IMR-90 (cell line): ENCODE measurements around the gene CHRNB1. TPM values are rescaled to one million over a fixed set of nuclear protein-coding genes. Genes with fewer than 3 reads are reported as not detected.
A peak's percentile ranks its signal among the peaks of the same experiment; 100 is the strongest.

Experiments
- ATAC-seq: fragments of 200-7000 bp; cut with Tn5 transposase; 2 replicates; pipeline ENCODE4 v1.9.1; 2020; ENCODE audit warnings: low read depth, mild to moderate bottlenecking, moderate library complexity
- BruUV-seq: library from RNA; stranded (reverse); fragments of 400-500 nt; replicated peaks from 2 replicates; lab custom pipeline; 2021; lab: Mats Ljungman, UMichigan
- CTCF ChIA-PET: fragments of 300-600 bp; formaldehyde crosslinking; extraction: SDS; loops from one replicate; lab custom pipeline; 2021; ENCODE audit warnings: antibody characterized with exemption; lab: Yijun Ruan, JAX
- POLR2A ChIA-PET: fragments of 300-600 bp; sonication (Branson Sonifier 250); formaldehyde crosslinking; loops from one replicate; lab custom pipeline; 2022; ENCODE audit warnings: antibody characterized with exemption; ENCODE audit not compliant: unreplicated experiment; lab: Charles Lee
- DNase-seq: peaks from one replicate; pipeline ENCODE4 v3.0.0; 2013
- H2AFZ ChIP-seq: replicated peaks from 2 replicates; pipeline ENCODE3; 2013; ENCODE audit warnings: low read length, mild to moderate bottlenecking; ENCODE audit not compliant: poor library complexity
- H2AK5ac ChIP-seq: 2 replicates; pipeline ENCODE4 v1.6.1; 2013; ENCODE audit warnings: low read depth, low read length, inconsistent platforms
- H2AK9ac ChIP-seq: replicated peaks from 2 replicates; pipeline ENCODE3; 2013; ENCODE audit warnings: mild to moderate bottlenecking, low read depth, low read length, moderate library complexity; ENCODE audit not compliant: poor library complexity
- H2BK120ac ChIP-seq: 2 replicates; pipeline ENCODE4 v1.6.1; 2013; ENCODE audit warnings: low read depth, low read length, inconsistent platforms
- H2BK15ac ChIP-seq: 3 replicates; pipeline ENCODE4 v1.6.1; 2013; ENCODE audit warnings: low read depth, low read length, inconsistent platforms
- H2BK20ac ChIP-seq: 2 replicates; pipeline ENCODE4 v1.6.1; 2013; ENCODE audit warnings: low read depth, mild to moderate bottlenecking, inconsistent platforms, low read length, moderate library complexity
- H2BK5ac ChIP-seq: 2 replicates; pipeline ENCODE4 v1.6.1; 2013; ENCODE audit warnings: mild to moderate bottlenecking, low read depth, low read length, inconsistent platforms; ENCODE audit not compliant: poor library complexity, severe bottlenecking
- H3K14ac ChIP-seq: replicated peaks from 2 replicates; pipeline ENCODE4 v1.6.1; 2013; ENCODE audit warnings: low read depth, low read length, inconsistent platforms
- H3K18ac ChIP-seq: 2 replicates; pipeline ENCODE4 v1.6.1; 2013; ENCODE audit warnings: low read depth, low read length, control low read depth
- H3K23ac ChIP-seq: 2 replicates; pipeline ENCODE4 v1.6.1; 2013; ENCODE audit warnings: low read depth, low read length, inconsistent platforms
- H3K27ac ChIP-seq: 2 replicates; pipeline ENCODE4 v1.5.1; 2013; ENCODE audit warnings: mild to moderate bottlenecking, control low read depth, low read length; ENCODE audit not compliant: insufficient read depth
- H3K27me3 ChIP-seq: 2 replicates; pipeline ENCODE4 v1.6.1; 2013; ENCODE audit warnings: low read length; ENCODE audit not compliant: control insufficient read depth, insufficient read depth
- H3K36me3 ChIP-seq: 2 replicates; pipeline ENCODE4 v1.6.1; 2013; ENCODE audit warnings: low read length, mixed read lengths; ENCODE audit not compliant: control insufficient read depth, insufficient read depth
- H3K4ac ChIP-seq: 2 replicates; pipeline ENCODE4 v1.6.1; 2013; ENCODE audit warnings: low read depth, low read length, inconsistent platforms
- H3K4me1 ChIP-seq: 2 replicates; pipeline ENCODE4 v1.6.1; 2013; ENCODE audit warnings: low read length, mixed read lengths; ENCODE audit not compliant: control insufficient read depth, insufficient read depth
- H3K4me2 ChIP-seq: 2 replicates; pipeline ENCODE4 v1.6.1; 2013; ENCODE audit warnings: low read depth, mild to moderate bottlenecking, control low read depth, low read length, moderate library complexity
- H3K4me3 ChIP-seq: 2 replicates; pipeline ENCODE4 v1.5.1; 2013; ENCODE audit warnings: low read depth, mild to moderate bottlenecking, control low read depth, low read length, moderate library complexity; ENCODE audit not compliant: insufficient read depth
- H3K56ac ChIP-seq: 2 replicates; pipeline ENCODE4 v1.6.1; 2013; ENCODE audit warnings: low read length, inconsistent platforms; ENCODE audit not compliant: insufficient read depth; ENCODE audit errors: extremely low read depth
- H3K79me1 ChIP-seq, 2 experiments: 2 replicates each; pipeline ENCODE4 v1.6.1; 2013; ENCODE audit warnings: low read length in 2 of 2, inconsistent platforms in 1 of 2, low read depth in 1 of 2
- H3K9ac ChIP-seq: 2 replicates; pipeline ENCODE4 v1.6.1; 2013; ENCODE audit warnings: low read depth, low read length, control low read depth
- H3K9me1 ChIP-seq: 2 replicates; pipeline ENCODE4 v1.6.1; 2013; ENCODE audit warnings: low read length, inconsistent platforms; ENCODE audit not compliant: insufficient read depth
- H3K9me3 ChIP-seq: 2 replicates; pipeline ENCODE4 v1.6.1; 2013; ENCODE audit warnings: low read length; ENCODE audit not compliant: control insufficient read depth, insufficient read depth
- H4K20me1 ChIP-seq: 2 replicates; pipeline ENCODE4 v1.6.1; 2013; ENCODE audit warnings: low read length, inconsistent platforms; ENCODE audit not compliant: insufficient read depth
- H4K5ac ChIP-seq: 2 replicates; pipeline ENCODE4 v1.6.1; 2013; ENCODE audit warnings: mild to moderate bottlenecking, low read depth, low read length, control low read depth
- H4K8ac ChIP-seq, 2 experiments: 2 replicates each; pipeline ENCODE4 v1.6.1; 2013; ENCODE audit warnings: low read depth in 2 of 2, low read length in 2 of 2, control low read depth in 1 of 2, inconsistent platforms in 1 of 2
- H4K91ac ChIP-seq: 2 replicates; pipeline ENCODE4 v1.6.1; 2013; ENCODE audit warnings: low read depth, low read length, inconsistent platforms; ENCODE audit not compliant: insufficient read depth
- BHLHE40 ChIP-seq: fragments of 150-350 bp; IDR thresholded peaks from 2 replicates; pipeline ENCODE4 v1.6.1; 2016; ENCODE audit warnings: mild to moderate bottlenecking, low read depth, low read length
- CEBPB ChIP-seq: IDR thresholded peaks from 2 replicates; pipeline ENCODE4 v1.6.1; 2012; ENCODE audit warnings: low read depth, low read length, improper control_type of control experiment
- CHD1 ChIP-seq: IDR thresholded peaks from 2 replicates; pipeline ENCODE4 v1.6.1; 2012; ENCODE audit warnings: low read depth, low read length, improper control_type of control experiment
- CTCF ChIP-seq: conservative IDR thresholded peaks from 2 replicates; pipeline ENCODE4 v1.5.1; 2012; ENCODE audit warnings: mild to moderate bottlenecking, low read depth, low read length, improper control_type of control experiment
- FOS ChIP-seq: fragments of 150-350 bp; IDR thresholded peaks from 2 replicates; pipeline ENCODE4 v1.6.1; 2016; ENCODE audit warnings: low read depth, low read length
- MAFK ChIP-seq: IDR thresholded peaks from 2 replicates; pipeline ENCODE4 v1.6.1; 2012; ENCODE audit warnings: low read depth, low read length, improper control_type of control experiment
- MAZ ChIP-seq: IDR thresholded peaks from 2 replicates; pipeline ENCODE4 v1.6.1; 2012; ENCODE audit warnings: low read depth, mild to moderate bottlenecking, low read length, improper control_type of control experiment, moderate library complexity, borderline replicate concordance
- MXI1 ChIP-seq: IDR thresholded peaks from 2 replicates; pipeline ENCODE4 v1.6.1; 2012; ENCODE audit warnings: low read depth, mild to moderate bottlenecking, low read length, moderate library complexity, borderline replicate concordance
- NFE2L2 ChIP-seq: fragments of 150-350 bp; IDR thresholded peaks from 2 replicates; pipeline ENCODE4 v1.6.1; 2016; ENCODE audit warnings: low read depth, mild to moderate bottlenecking, low read length
- POLR2A ChIP-seq: IDR thresholded peaks from 2 replicates; pipeline ENCODE4 v1.6.1; 2012; ENCODE audit warnings: mild to moderate bottlenecking, low read depth, low read length
- RAD21 ChIP-seq: IDR thresholded peaks from 2 replicates; pipeline ENCODE4 v1.6.1; 2012; ENCODE audit warnings: low read length, improper control_type of control experiment
- RCOR1 ChIP-seq: IDR thresholded peaks from 2 replicates; pipeline ENCODE4 v1.6.1; 2012; ENCODE audit warnings: mild to moderate bottlenecking, low read length, improper control_type of control experiment; ENCODE audit not compliant: insufficient replicate concordance
- RFX5 ChIP-seq: IDR thresholded peaks from 2 replicates; pipeline ENCODE4 v1.8.0; 2012; ENCODE audit warnings: low read depth, mild to moderate bottlenecking, low read length, moderate library complexity
- SMC3 ChIP-seq: fragments of 150-350 bp; IDR thresholded peaks from 2 replicates; pipeline ENCODE4 v1.6.1; 2016; ENCODE audit warnings: low read depth, mild to moderate bottlenecking, antibody characterized with exemption, low read length, moderate library complexity
- whole genome bisulfite sequencing, 2 experiments: methylation state at CpG; one replicate each; pipeline versions ENCODE4 v1.1.5 to v1.1.7; 2013; ENCODE audit warnings: missing lambda C conversion rate in 2 of 2; ENCODE audit not compliant: insufficient read length in 1 of 2; ENCODE audit errors: extremely low coverage in 2 of 2; 5-methylcytosine and 5-hydroxymethylcytosine counted together
- dilution Hi-C: fragments of 300-500 bp; cut with HindIII; formaldehyde crosslinking; loops from one replicate; pipeline ENCODE4 v1.14.3; 2018; ENCODE audit warnings: low sequenced_read_pairs; ENCODE audit not compliant: unreplicated experiment
- in situ Hi-C: fragments of 300-500 bp; cut with MboI; formaldehyde crosslinking; loops from 3 replicates; pipeline ENCODE4 v1.14.3; 2019; ENCODE audit warnings: low sequenced_read_pairs, inconsistent platforms, mixed read lengths
- intact Hi-C: fragments of 100-400 bp; cut with micrococcal nuclease; formaldehyde crosslinking; loops from 2 replicates; pipeline ENCODE4 v1.10.0; 2022
- polyA plus RNA-seq, 3 experiments: library from polyadenylated mRNA; depleted of rRNA; stranded (reverse); fragments of >200 nt; gene quantifications; 2 replicates each; pipeline ENCODE4 v1.2.3, GENCODE V29; 2012; ENCODE audit warnings: low replicate concordance in 1 of 3
- total RNA-seq: library from RNA; depleted of rRNA; stranded (reverse); fragments of >200 nt; gene quantifications from 2 replicates; pipeline ENCODE4 v1.2.3, GENCODE V29; 2012
- TF ChIP-seq, protein P1 (sequence below): fragments of 150-350 bp; IDR thresholded peaks from 2 replicates; pipeline ENCODE4 v1.6.1; 2016; ENCODE audit warnings: low read depth, mild to moderate bottlenecking, low read length, moderate library complexity, borderline replicate concordance
- TF ChIP-seq, protein P2 (sequence below): fragments of 150-350 bp; IDR thresholded peaks from 2 replicates; pipeline ENCODE4 v1.6.1; 2017; ENCODE audit warnings: mild to moderate bottlenecking, antibody characterized with exemption, low read length, low read depth

CHRNB1 gene
- total and polyA plus RNA-seq, 2 of the 4 experiments (the other 2 are of a cell fraction): 4.3 to 6.0 TPM

GRCh38 chr17:7417056-7417655 is 27.7 kb upstream of the CHRNB1 start:
- TF ChIP-seq RAD21 (no peak), BHLHE40 (no peak), CHD1 (no peak), MXI1 (no peak), RFX5 (no peak), FOS (no peak), CTCF (no peak), MAZ (no peak), NFE2L2 (no peak), RCOR1 (no peak), MAFK (no peak), CEBPB (no peak), POLR2A (no peak), SMC3 (no peak)
- TF ChIP-seq, protein P1, sequence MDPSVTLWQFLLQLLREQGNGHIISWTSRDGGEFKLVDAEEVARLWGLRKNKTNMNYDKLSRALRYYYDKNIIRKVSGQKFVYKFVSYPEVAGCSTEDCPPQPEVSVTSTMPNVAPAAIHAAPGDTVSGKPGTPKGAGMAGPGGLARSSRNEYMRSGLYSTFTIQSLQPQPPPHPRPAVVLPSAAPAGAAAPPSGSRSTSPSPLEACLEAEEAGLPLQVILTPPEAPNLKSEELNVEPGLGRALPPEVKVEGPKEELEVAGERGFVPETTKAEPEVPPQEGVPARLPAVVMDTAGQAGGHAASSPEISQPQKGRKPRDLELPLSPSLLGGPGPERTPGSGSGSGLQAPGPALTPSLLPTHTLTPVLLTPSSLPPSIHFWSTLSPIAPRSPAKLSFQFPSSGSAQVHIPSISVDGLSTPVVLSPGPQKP: no peak
- TF ChIP-seq, protein P2, sequence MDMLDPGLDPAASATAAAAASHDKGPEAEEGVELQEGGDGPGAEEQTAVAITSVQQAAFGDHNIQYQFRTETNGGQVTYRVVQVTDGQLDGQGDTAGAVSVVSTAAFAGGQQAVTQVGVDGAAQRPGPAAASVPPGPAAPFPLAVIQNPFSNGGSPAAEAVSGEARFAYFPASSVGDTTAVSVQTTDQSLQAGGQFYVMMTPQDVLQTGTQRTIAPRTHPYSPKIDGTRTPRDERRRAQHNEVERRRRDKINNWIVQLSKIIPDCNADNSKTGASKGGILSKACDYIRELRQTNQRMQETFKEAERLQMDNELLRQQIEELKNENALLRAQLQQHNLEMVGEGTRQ: no peak
- Histone ChIP-seq H3K56ac (no peak overlapping the region), H3K14ac (no peak overlapping the region), H2BK20ac (no peak overlapping the region), H3K79me1 (no peaks in the 10 kb centered on the region; a peak in 1 of 4 replicates), H3K27me3 (no peaks in the 10 kb centered on the region), H3K9ac (no peak overlapping the region), H4K8ac (no peak overlapping the region), H3K4ac (no peak overlapping the region), H4K5ac (no peak overlapping the region), H2BK120ac (no peak overlapping the region), H3K36me3 (peaks cover 27% of the 10 kb centered on the region), H2AK5ac (no peak overlapping the region), H3K18ac (no peak overlapping the region), H3K9me3 (no peaks in the 10 kb centered on the region), H3K4me2 (no peak overlapping the region), H2BK5ac (no peak overlapping the region), H2BK15ac (no peak overlapping the region), H3K27ac (no peak overlapping the region), H2AFZ (no peak overlapping the region), H3K23ac (no peak overlapping the region), H3K4me1 (peaks cover 4% of the 10 kb centered on the region; the same call in 1 of the 2 replicates), H3K4me3 (no peak overlapping the region), H4K91ac (no peak overlapping the region), H4K20me1 (peaks cover 7% of the 10 kb centered on the region; the same call in 1 of the 2 replicates), H2AK9ac (peak overlapping the region; percentile 0), H3K9me1 (peaks cover 2% of the 10 kb centered on the region; the same call in 1 of the 2 replicates)
- ATAC-seq (no peak), DNase-seq (no peak)
- ChIA-PET POLR2A (no interaction called here), CTCF (no interaction called here)
- no TSS peak for BruUV-seq
- 96% methylated on average over 24 of the region's 54 CpGs; no CpG with 5 or more reads in 1 of the 2 experiments for WGBS, 2 experiments
- intact Hi-C loops (no loop called here), in situ Hi-C loops (no loop called here), dilution Hi-C loops (no loop called here)
